ENCODE data around the gene ENTHD1. TPM values are rescaled to one million over a fixed set of nuclear protein-coding genes. Genes with fewer than 3 reads are reported as not detected.

Gene ENTHD1
- total and polyA plus RNA-seq, 10 of the 15 experiments (the other 5 are each of a cell fraction or from before 2014, with no cell fraction given): 0.09 to 0.52 (median 0.21) TPM; not detected in 1

- Histone ChIP-seq H3K4me2 (ENCODE audit: control insufficient read depth, insufficient read depth) (no peak overlapping the region), H3K4me1 (ENCODE audit: control insufficient read depth, insufficient read depth, low read length) (peaks cover 22% of the 10 kb centered on the region), H3K27me3 (replicated peaks in 1 of 2; ENCODE audit: control insufficient read depth in 2 of 2, insufficient read depth in 2 of 2, low read length in 1 of 2) (no peaks in the 10 kb centered on the region), H3K4me3 (no peak overlapping the region), H2AFZ (ENCODE audit: control insufficient read depth, low read depth, low read length) (no peak overlapping the region), H3K9ac (ENCODE audit: control insufficient read depth, insufficient read depth, low read length) (no peak overlapping the region), H3K79me2 (ENCODE audit: control insufficient read depth, insufficient read depth, low read length) (peaks cover 96% of the 10 kb centered on the region), H3K27ac (ENCODE audit: control insufficient read depth, insufficient read depth) (no peak overlapping the region), H3K9me3 (replicated peaks; ENCODE audit: control insufficient read depth, insufficient read depth, low read length) (no peaks in the 10 kb centered on the region), H4K20me1 (ENCODE audit: control insufficient read depth, insufficient read depth) (no peaks in the 10 kb centered on the region), H3K36me3 (ENCODE audit: control insufficient read depth in 2 of 2, insufficient read depth in 2 of 2, low read length in 1 of 2) (peaks cover 7 to 9% of the 10 kb centered on the region in 2 experiments)
- ChIA-PET CTCF (interaction anchor here (1.0 to 3.0 kb wide), 3 partner anchors 9 to 98 kb away, joined by 3 to 16 read pairs (median 4); no protein-coding TSS in a partner anchor), SMC1A (ENCODE audit: uncharacterized antibody, unreplicated experiment) (interaction anchor here (1.2 to 11.4 kb wide), 3 partner anchors 10 to 144 kb away, joined by 3 to 102 read pairs (median 13); no protein-coding TSS in a partner anchor), POLR2A (interaction anchor here (0.6 to 2.4 kb wide), 4 partner anchors 10 to 201 kb away, joined by 3 to 7 read pairs (median 3); no protein-coding TSS in a partner anchor), RAD21 (ENCODE audit: unreplicated experiment) (interaction anchor here (1.0 to 2.2 kb wide), 3 partner anchors 13 to 110 kb away, joined by 3 to 4 read pairs (median 3); no protein-coding TSS in a partner anchor)
- in situ Hi-C loops (cut with MboI) (no loop called here), intact Hi-C loops (cut with micrococcal nuclease; ENCODE audit: unreplicated experiment) (no loop called here)
- no peak for DNase-seq (ENCODE audit: low read depth, low spot score)
- no TSS peak for BruUV-seq (replicated peaks)
- no peak for ATAC-seq
- FAIRE-seq: no peak
- no peak for TF ChIP-seq USF1 (IDR thresholded peaks at IDR 0.05; ENCODE audit: borderline replicate concordance, extremely low read length, insufficient read depth, low read depth, low read length)
- TF ChIP-seq CHD1 (IDR thresholded peaks at IDR 0.05; ENCODE audit: low read depth, low read length): no peak
- TF ChIP-seq FOXK2 (IDR thresholded peaks at IDR 0.05): no peak
- TF ChIP-seq SREBF2 (IDR thresholded peaks at IDR 0.05; ENCODE audit: low read length): no peak
- no peak for TF ChIP-seq LARP7 (IDR thresholded peaks at IDR 0.05)
- TF ChIP-seq, protein P1, sequence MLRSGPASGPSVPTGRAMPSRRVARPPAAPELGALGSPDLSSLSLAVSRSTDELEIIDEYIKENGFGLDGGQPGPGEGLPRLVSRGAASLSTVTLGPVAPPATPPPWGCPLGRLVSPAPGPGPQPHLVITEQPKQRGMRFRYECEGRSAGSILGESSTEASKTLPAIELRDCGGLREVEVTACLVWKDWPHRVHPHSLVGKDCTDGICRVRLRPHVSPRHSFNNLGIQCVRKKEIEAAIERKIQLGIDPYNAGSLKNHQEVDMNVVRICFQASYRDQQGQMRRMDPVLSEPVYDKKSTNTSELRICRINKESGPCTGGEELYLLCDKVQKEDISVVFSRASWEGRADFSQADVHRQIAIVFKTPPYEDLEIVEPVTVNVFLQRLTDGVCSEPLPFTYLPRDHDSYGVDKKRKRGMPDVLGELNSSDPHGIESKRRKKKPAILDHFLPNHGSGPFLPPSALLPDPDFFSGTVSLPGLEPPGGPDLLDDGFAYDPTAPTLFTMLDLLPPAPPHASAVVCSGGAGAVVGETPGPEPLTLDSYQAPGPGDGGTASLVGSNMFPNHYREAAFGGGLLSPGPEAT (IDR thresholded peaks at IDR 0.05; ENCODE audit: low read depth): no peak
- no peak for TF ChIP-seq CBFB (IDR thresholded peaks at IDR 0.05; ENCODE audit: low read depth)
- TF ChIP-seq, protein P2, sequence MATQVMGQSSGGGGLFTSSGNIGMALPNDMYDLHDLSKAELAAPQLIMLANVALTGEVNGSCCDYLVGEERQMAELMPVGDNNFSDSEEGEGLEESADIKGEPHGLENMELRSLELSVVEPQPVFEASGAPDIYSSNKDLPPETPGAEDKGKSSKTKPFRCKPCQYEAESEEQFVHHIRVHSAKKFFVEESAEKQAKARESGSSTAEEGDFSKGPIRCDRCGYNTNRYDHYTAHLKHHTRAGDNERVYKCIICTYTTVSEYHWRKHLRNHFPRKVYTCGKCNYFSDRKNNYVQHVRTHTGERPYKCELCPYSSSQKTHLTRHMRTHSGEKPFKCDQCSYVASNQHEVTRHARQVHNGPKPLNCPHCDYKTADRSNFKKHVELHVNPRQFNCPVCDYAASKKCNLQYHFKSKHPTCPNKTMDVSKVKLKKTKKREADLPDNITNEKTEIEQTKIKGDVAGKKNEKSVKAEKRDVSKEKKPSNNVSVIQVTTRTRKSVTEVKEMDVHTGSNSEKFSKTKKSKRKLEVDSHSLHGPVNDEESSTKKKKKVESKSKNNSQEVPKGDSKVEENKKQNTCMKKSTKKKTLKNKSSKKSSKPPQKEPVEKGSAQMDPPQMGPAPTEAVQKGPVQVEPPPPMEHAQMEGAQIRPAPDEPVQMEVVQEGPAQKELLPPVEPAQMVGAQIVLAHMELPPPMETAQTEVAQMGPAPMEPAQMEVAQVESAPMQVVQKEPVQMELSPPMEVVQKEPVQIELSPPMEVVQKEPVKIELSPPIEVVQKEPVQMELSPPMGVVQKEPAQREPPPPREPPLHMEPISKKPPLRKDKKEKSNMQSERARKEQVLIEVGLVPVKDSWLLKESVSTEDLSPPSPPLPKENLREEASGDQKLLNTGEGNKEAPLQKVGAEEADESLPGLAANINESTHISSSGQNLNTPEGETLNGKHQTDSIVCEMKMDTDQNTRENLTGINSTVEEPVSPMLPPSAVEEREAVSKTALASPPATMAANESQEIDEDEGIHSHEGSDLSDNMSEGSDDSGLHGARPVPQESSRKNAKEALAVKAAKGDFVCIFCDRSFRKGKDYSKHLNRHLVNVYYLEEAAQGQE (IDR thresholded peaks at IDR 0.05; ENCODE audit: low read depth, low read length): no peak
- no peak for TF ChIP-seq SMAD1 (IDR thresholded peaks at IDR 0.05; ENCODE audit: low read depth, partially characterized antibody)
- no peak for TF ChIP-seq GATAD2B (conservative IDR thresholded peaks at IDR 0.05; ENCODE audit: low read depth)
- no peak for TF ChIP-seq ZNF384 (IDR thresholded peaks at IDR 0.05; ENCODE audit: borderline replicate concordance, low read depth, low read length)
- TF ChIP-seq TCF7 (IDR thresholded peaks at IDR 0.05; ENCODE audit: borderline replicate concordance): no peak
- TF ChIP-seq RAD51 (IDR thresholded peaks at IDR 0.05): no peak
- 83% methylated on average over 5 of the region's 5 CpGs for WGBS (ENCODE audit: insufficient coverage, insufficient replicate concordance, low lambda C conversion rate, missing lambda C conversion rate)
Measured at GRCh38 chr22:39926753-39927152, 33.2 kb upstream of the ENTHD1 start.

Data from GM12878 (cell line).